HEK293T (cell line): Measurements from ENCODE around the gene CAPRIN2.

Source experiments
- BHLHE40 ChIP-seq: fragments of 450-650 bp; IDR thresholded peaks from 2 replicates; pipeline ENCODE4 v1.6.1; 2016; ENCODE audit warnings: mild to moderate bottlenecking, moderate library complexity, borderline replicate concordance
- CTBP1 ChIP-seq: fragments of 450-650 bp; IDR thresholded peaks from 2 replicates; pipeline ENCODE4 v1.6.1; 2016; ENCODE audit warnings: borderline replicate concordance
- ELF4 ChIP-seq: fragments of 450-650 bp; IDR thresholded peaks from 2 replicates; pipeline ENCODE4 v1.6.1; 2017; ENCODE audit warnings: antibody characterized with exemption
- FOXK2 ChIP-seq: fragments of 450-650 bp; IDR thresholded peaks from 2 replicates; pipeline ENCODE4 v1.6.1; 2016; ENCODE audit warnings: mild to moderate bottlenecking
- HDGF ChIP-seq: fragments of 450-650 bp; IDR thresholded peaks from 2 replicates; pipeline ENCODE4 v1.6.1; 2017; ENCODE audit warnings: antibody characterized with exemption, borderline replicate concordance
- L3MBTL2 ChIP-seq: fragments of 450-650 bp; conservative IDR thresholded peaks from 2 replicates; pipeline ENCODE4 v1.6.1; 2016; ENCODE audit warnings: mild to moderate bottlenecking
- LEF1 ChIP-seq: fragments of 450-650 bp; IDR thresholded peaks from 2 replicates; pipeline ENCODE4 v1.6.1; 2017; ENCODE audit warnings: mild to moderate bottlenecking, borderline replicate concordance
- SP1 ChIP-seq: fragments of 450-650 bp; IDR thresholded peaks from 2 replicates; pipeline ENCODE4 v1.6.1; 2017
- SUZ12 ChIP-seq: fragments of 450-650 bp; IDR thresholded peaks from 2 replicates; pipeline ENCODE4 v1.6.1; 2016; ENCODE audit warnings: mild to moderate bottlenecking
- ZNF384 ChIP-seq: fragments of 450-650 bp; IDR thresholded peaks from 2 replicates; pipeline ENCODE4 v1.6.1; 2016
- TF ChIP-seq, protein P1 (sequence below): fragments of 450-650 bp; IDR thresholded peaks from 2 replicates; pipeline ENCODE4 v1.6.1; 2016

GRCh38 chr12:30679241-30679640, 75.5 kb downstream of the CAPRIN2 start:
- TF ChIP-seq CTBP1 (no peak), L3MBTL2 (no peak), BHLHE40 (no peak), SP1 (no peak), FOXK2 (no peak), ELF4 (no peak), SUZ12 (no peak), HDGF (no peak), ZNF384 (no peak), LEF1 (no peak)
- TF ChIP-seq, protein P1, sequence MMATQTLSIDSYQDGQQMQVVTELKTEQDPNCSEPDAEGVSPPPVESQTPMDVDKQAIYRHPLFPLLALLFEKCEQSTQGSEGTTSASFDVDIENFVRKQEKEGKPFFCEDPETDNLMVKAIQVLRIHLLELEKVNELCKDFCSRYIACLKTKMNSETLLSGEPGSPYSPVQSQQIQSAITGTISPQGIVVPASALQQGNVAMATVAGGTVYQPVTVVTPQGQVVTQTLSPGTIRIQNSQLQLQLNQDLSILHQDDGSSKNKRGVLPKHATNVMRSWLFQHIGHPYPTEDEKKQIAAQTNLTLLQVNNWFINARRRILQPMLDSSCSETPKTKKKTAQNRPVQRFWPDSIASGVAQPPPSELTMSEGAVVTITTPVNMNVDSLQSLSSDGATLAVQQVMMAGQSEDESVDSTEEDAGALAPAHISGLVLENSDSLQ: no peak
